MM.1S (cell line): ENCODE data around the gene HYAL4.

Source experiments
- DNase-seq: peaks from one replicate; pipeline ENCODE4 v3.0.0-alpha.2; 2015
- H2AFZ ChIP-seq: fragments of 300-600 bp; sonication (generic); 2 replicates; pipeline ENCODE4 v1.6.0; 2016; ENCODE audit warnings: antibody characterized with exemption, low read length
- H3F3A ChIP-seq: fragments of 300-600 bp; sonication (generic); 2 replicates; pipeline ENCODE4 v1.6.1; 2016; ENCODE audit warnings: mild to moderate bottlenecking, antibody characterized with exemption, low read length, moderate library complexity, mixed read lengths; ENCODE audit not compliant: insufficient read depth
- H3K27ac ChIP-seq: fragments of 300-600 bp; sonication (generic); 2 replicates; pipeline ENCODE4 v1.5.1; 2016; ENCODE audit warnings: mild to moderate bottlenecking, low read length
- H3K27me3 ChIP-seq: fragments of 300-600 bp; sonication (generic); replicated peaks from 2 replicates; pipeline ENCODE4 v1.6.0; 2016; ENCODE audit warnings: low read length; ENCODE audit not compliant: insufficient read depth
- H3K36me3 ChIP-seq: fragments of 300-600 bp; sonication (generic); replicated peaks from 2 replicates; pipeline ENCODE4 v1.6.1; 2016; ENCODE audit warnings: mild to moderate bottlenecking, low read length, mixed read lengths; ENCODE audit not compliant: insufficient read depth
- H3K4me1 ChIP-seq: fragments of 300-600 bp; sonication (generic); 2 replicates; pipeline ENCODE4 v1.6.1; 2016; ENCODE audit warnings: low read length, mixed read lengths
- H3K4me2 ChIP-seq: fragments of 300-600 bp; sonication (generic); 2 replicates; pipeline ENCODE4 v1.6.0; 2016; ENCODE audit warnings: low read depth, low read length
- H3K4me3 ChIP-seq: fragments of 300-600 bp; sonication (generic); 2 replicates; pipeline ENCODE4 v1.5.1; 2016; ENCODE audit warnings: low read length, mixed read lengths
- H3K79me2 ChIP-seq: fragments of 300-600 bp; sonication (generic); 2 replicates; pipeline ENCODE4 v1.6.1; 2016; ENCODE audit warnings: mixed run types, low read length, mixed read lengths
- H3K9ac ChIP-seq: fragments of 300-600 bp; sonication (generic); 2 replicates; pipeline ENCODE4 v1.6.1; 2016; ENCODE audit warnings: low read length, mixed read lengths
- H3K9me2 ChIP-seq: fragments of 300-600 bp; sonication (generic); replicated peaks from 2 replicates; pipeline ENCODE4 v1.6.1; 2016; ENCODE audit warnings: mild to moderate bottlenecking, low read length, mixed read lengths; ENCODE audit not compliant: insufficient read depth
- H3K9me3 ChIP-seq: fragments of 300-600 bp; sonication (generic); replicated peaks from 2 replicates; pipeline ENCODE4 v1.6.1; 2016; ENCODE audit warnings: mild to moderate bottlenecking, low read length, mixed read lengths; ENCODE audit not compliant: insufficient read depth
- H4K20me1 ChIP-seq: fragments of 300-600 bp; sonication (generic); 2 replicates; pipeline ENCODE4 v1.6.1; 2016; ENCODE audit warnings: mild to moderate bottlenecking, low read length, moderate library complexity, mixed read lengths; ENCODE audit not compliant: insufficient read depth
- EZH2 ChIP-seq: fragments of 300-600 bp; sonication (generic); optimal IDR thresholded peaks from 2 replicates; pipeline ENCODE3; 2017; ENCODE audit warnings: low read depth, mild to moderate bottlenecking, antibody characterized with exemption, low read length, mixed read lengths
- EZH2phosphoT487 ChIP-seq: fragments of 300-600 bp; sonication (generic); IDR thresholded peaks from 2 replicates; pipeline ENCODE4 v1.6.1; 2018; ENCODE audit warnings: antibody characterized with exemption, low read length
- TF ChIP-seq, protein P1 (sequence below): fragments of 300-600 bp; sonication (generic); IDR thresholded peaks from 2 replicates; pipeline ENCODE4 v1.5.1; 2016; ENCODE audit warnings: antibody characterized with exemption, low read length, mixed read lengths

Gene HYAL4

GRCh38 chr7:123805287-123805686 is 39.7 kb upstream of the HYAL4 start:
- H3K4me1 ChIP-seq = no peaks in the 10 kb centered on the region
- no peaks in the 10 kb centered on the region for H4K20me1 ChIP-seq
- no peak overlapping the region for H3K4me3 ChIP-seq
- no peaks in the 10 kb centered on the region for H3K79me2 ChIP-seq
- H3F3A ChIP-seq = no peaks in the 10 kb centered on the region
- TF ChIP-seq EZH2 = no peak
- no peak for TF ChIP-seq EZH2phosphoT487
- TF ChIP-seq, protein P1, sequence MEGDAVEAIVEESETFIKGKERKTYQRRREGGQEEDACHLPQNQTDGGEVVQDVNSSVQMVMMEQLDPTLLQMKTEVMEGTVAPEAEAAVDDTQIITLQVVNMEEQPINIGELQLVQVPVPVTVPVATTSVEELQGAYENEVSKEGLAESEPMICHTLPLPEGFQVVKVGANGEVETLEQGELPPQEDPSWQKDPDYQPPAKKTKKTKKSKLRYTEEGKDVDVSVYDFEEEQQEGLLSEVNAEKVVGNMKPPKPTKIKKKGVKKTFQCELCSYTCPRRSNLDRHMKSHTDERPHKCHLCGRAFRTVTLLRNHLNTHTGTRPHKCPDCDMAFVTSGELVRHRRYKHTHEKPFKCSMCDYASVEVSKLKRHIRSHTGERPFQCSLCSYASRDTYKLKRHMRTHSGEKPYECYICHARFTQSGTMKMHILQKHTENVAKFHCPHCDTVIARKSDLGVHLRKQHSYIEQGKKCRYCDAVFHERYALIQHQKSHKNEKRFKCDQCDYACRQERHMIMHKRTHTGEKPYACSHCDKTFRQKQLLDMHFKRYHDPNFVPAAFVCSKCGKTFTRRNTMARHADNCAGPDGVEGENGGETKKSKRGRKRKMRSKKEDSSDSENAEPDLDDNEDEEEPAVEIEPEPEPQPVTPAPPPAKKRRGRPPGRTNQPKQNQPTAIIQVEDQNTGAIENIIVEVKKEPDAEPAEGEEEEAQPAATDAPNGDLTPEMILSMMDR = no peak
- no peak for DNase-seq
- H3K9me2 ChIP-seq = no peaks in the 10 kb centered on the region
- H3K36me3 ChIP-seq = no peaks in the 10 kb centered on the region
- no peak overlapping the region for H3K27ac ChIP-seq
- no peak overlapping the region for H3K9ac ChIP-seq
- no peak overlapping the region for H2AFZ ChIP-seq
- H3K27me3 ChIP-seq = no peaks in the 10 kb centered on the region
- H3K4me2 ChIP-seq = no peak overlapping the region
- H3K9me3 ChIP-seq = no peaks in the 10 kb centered on the region

DNA sequence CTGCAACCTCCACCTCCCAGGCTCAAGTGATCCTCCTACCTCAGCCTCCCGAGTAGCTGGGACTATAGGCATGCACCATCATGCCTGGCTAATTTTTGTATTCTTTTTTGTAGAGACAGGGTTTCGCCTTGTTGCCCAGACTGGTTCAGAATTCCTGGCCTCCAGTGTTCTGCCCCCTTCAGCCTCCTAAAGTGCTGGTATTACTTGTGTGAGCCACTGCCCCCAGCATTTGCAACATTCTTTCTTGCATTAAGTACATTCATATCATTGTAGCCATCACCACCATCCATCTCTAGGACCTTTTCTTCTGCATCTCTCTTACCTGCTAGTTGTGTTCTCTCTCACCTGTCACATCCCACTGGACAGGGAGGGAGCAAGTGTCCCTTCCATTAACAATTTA is 35.5 kb upstream of the HYAL4 start:
- H3K9ac ChIP-seq = no peak overlapping the region
- H4K20me1 ChIP-seq = no peaks in the 10 kb centered on the region
- no peak for DNase-seq
- H3K4me1 ChIP-seq = no peaks in the 10 kb centered on the region
- H2AFZ ChIP-seq = no peak overlapping the region
- H3F3A ChIP-seq = no peaks in the 10 kb centered on the region
- H3K36me3 ChIP-seq = no peaks in the 10 kb centered on the region
- TF ChIP-seq EZH2phosphoT487 (no peak), EZH2 (no peak)
- H3K4me3 ChIP-seq = no peak overlapping the region
- no peak overlapping the region for H3K27ac ChIP-seq
- H3K4me2 ChIP-seq = no peak overlapping the region
- no peaks in the 10 kb centered on the region for H3K79me2 ChIP-seq
- no peaks in the 10 kb centered on the region for H3K27me3 ChIP-seq
- no peaks in the 10 kb centered on the region for H3K9me3 ChIP-seq
- H3K9me2 ChIP-seq = no peaks in the 10 kb centered on the region

- Histone ChIP-seq H3K4me1 (no peaks in the 10 kb centered on the region), H3K27me3 (no peaks in the 10 kb centered on the region), H2AFZ (no peak overlapping the region), H3K79me2 (no peaks in the 10 kb centered on the region), H3K36me3 (no peaks in the 10 kb centered on the region), H3K4me3 (no peak overlapping the region), H3K9ac (no peak overlapping the region), H3K4me2 (no peak overlapping the region), H3F3A (no peaks in the 10 kb centered on the region), H3K9me3 (no peaks in the 10 kb centered on the region), H3K9me2 (no peaks in the 10 kb centered on the region), H3K27ac (no peak overlapping the region), H4K20me1 (no peaks in the 10 kb centered on the region)
- TF ChIP-seq EZH2 (no peak), EZH2phosphoT487 (no peak)
- TF ChIP-seq, protein P1 = no peak
- no peak for DNase-seq
Observed at GRCh38 chr7:123811056-123811455, 33.9 kb upstream of the HYAL4 start.

DNA sequence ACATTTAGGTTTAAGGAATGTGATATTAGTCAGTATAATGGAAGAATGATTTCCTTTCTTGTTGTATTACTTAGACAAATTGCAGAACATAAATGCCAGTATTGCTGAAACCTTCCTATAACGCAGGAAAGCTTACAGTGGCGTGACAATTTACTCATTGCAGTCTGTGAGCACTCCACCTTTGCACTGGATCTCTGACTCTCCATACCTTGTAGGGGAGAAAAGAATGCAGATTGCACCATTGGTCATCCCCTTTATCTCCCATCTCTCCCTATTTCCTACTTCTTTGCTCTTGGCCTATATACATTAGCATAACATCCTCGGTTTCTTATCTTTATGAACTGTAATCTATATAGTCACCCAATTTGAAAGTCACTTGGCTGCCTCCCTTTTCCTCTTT is 28.1 kb upstream of the HYAL4 start:
- Histone ChIP-seq H3K4me2 (no peak overlapping the region), H3K79me2 (no peaks in the 10 kb centered on the region), H3K9ac (no peak overlapping the region), H3F3A (no peaks in the 10 kb centered on the region), H3K27me3 (no peaks in the 10 kb centered on the region), H3K4me1 (no peaks in the 10 kb centered on the region), H4K20me1 (no peaks in the 10 kb centered on the region), H3K36me3 (no peaks in the 10 kb centered on the region), H2AFZ (no peak overlapping the region), H3K9me2 (no peaks in the 10 kb centered on the region), H3K27ac (no peak overlapping the region), H3K9me3 (no peaks in the 10 kb centered on the region), H3K4me3 (no peak overlapping the region)
- TF ChIP-seq EZH2 (no peak), EZH2phosphoT487 (no peak)
- TF ChIP-seq, protein P1 = no peak
- no peak for DNase-seq
